HG03039 (cell line): ENCODE data around the gene BNIP1.

ENCODE experiments used
- ATAC-seq: cut with Tn5 transposase; IDR thresholded peaks from one replicate; pipeline ENCODE4 v1.9.1; 2021; ENCODE audit warnings: mild to moderate bottlenecking, moderate library complexity; ENCODE audit not compliant: unreplicated experiment

Gene BNIP1

DNA sequence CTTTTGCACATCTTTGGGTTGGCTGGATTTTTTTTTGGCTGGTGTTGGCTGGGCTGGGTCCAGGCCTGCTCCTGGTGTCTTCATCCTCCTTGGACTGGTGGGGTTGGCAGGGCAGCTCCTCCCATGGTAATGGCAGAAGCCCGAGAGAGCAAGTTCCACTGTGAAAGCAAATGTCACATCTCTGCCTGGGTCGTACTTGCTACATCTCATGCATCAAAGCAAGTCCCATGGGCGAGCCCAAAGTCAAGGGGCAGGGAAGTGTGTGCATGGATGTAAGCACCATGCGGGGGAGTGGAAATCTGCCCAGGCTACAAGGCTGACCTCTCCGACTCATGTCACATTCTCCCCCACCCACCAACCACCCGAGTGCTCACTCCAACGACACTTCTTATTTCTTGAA, 64.0 kb downstream of the BNIP1 start:
- ATAC-seq: no peak

- ATAC-seq: no peak
Measured at GRCh38 chr5:173210877-173211276, 66.5 kb downstream of the BNIP1 start.

DNA sequence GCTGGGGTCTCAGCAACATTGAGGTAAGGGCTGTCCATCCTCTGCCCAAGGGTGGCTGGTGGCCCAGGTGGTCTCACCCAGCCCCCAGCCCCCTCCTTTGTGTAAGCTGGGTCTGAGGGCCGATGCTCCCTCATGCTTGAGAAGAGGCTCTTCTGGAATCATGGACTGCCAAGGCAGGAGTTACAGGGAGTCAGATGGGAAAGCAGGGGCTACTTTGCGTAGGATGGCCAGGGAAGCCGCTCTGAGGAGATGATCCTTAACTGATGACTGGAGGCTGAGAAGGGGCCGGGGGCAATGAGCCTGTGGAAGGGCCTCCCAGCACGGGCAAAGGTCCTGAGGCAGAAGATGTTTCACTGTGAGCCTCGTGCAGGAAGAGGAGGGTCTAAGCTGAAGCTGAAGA, 67.0 kb downstream of the BNIP1 start:
- ATAC-seq: no peak

DNA sequence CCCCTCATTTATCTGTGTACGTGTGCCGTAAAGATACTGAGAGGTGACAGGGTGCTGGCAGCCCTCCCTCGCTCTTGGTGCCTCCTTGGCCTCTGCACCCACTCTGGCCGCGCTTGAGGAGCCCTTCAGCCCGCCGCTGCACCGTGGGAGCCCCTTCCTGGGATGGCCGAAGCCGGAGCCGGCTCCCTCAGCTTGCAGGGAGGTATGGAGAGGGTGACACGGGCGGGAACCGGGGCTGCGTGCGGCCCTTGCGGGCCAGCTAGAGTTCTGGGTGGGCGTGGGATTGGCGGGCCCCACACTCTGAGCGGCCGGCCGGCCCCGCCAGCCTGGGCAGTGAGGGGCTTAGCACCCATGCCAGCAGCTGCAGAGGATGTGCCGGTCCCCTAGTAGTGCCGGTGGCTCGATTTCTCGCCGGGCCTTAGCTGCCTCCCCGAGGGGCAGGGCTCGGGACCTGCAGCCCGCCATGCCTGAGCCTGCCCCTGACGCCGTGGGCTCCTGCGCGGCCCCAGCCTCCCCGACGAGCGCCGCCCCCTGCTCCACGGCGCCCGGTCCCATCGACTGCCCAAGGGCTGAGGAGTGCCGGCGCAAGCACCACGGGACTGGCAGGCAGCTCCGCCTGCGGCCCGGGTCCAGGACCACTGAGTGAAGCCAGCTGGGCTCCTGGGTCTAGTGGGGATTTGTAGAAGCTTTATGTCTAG, 69.1 kb downstream of the BNIP1 start:
- no peak for ATAC-seq
